Coronary artery (tissue), 2 donors: ENCODE measurements around the gene WASL.
A peak's percentile ranks its signal among the peaks of the same experiment; 100 is the strongest.
"Not testable (repeated sequence)": the region's sequence is repeated elsewhere in the genome, so short reads cannot be mapped to it uniquely, and the experiment has no call there.

Experiments
- DNase-seq: peaks from one replicate; pipeline ENCODE4 v3.0.0-alpha.2; 2017; ENCODE audit warnings: low spot score
- H3K27ac ChIP-seq, 2 donors: fragments of 200-600 bp; sonication (generic); one replicate each; pipeline ENCODE4 v1.5.1; 2016 to 2019
- H3K4me3 ChIP-seq: fragments of 200-600 bp; sonication (generic); 2 replicates; pipeline ENCODE4 v1.5.1; 2016; ENCODE audit warnings: mild to moderate bottlenecking, moderate library complexity
- TF ChIP-seq, protein P1 (sequence below): fragments of 200-600 bp; sonication (generic); IDR thresholded peaks from one replicate; pipeline ENCODE4 v1.5.1; 2019; ENCODE audit warnings: antibody characterized with exemption

Gene WASL

DNA sequence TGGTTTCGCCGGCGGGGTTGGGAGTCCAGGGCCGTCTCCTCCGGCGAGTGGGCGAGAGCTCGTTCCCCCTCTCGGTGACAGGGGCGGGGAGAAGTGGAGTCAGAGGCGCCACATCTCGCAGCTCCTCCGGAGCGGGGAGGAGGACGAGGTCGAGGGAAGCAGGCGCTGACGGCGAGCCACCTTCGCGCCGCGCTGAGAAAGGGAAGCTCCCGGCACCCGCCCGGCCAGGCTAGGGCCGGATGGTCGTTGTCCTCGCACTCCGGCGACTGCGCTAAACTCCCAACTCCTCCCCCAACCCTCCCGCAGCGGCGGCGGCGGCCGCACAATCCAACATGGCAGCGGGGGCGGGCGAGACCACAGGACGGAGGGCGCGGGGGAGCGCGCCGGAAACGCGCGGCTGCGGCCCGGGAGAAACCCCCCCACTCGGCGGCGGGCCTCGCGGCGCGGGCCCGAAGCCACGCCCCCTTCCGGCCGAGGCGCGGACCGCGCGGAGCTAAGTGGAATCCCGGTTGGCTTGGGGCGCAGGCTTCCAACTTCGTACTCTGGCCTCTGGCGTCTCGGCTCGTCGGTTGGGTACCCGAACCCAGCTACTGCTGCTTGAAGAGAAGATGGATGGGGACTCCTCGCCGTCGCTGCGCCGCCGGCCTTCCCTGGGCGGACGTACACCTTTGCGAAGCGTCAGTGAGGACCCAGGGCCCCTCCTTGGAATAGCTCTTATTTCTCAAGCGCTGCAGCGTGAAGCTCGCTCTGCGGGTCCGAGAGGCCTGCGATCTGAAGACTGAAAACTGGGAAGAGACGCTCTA, at the start of gene WASL:
Gene WASL, minus strand, starts transcription at position 270 of the 803 bp plus-strand sequence. Its CDS starts 269 bp downstream, at position 1.
- Histone ChIP-seq H3K27ac (peak within 1 kb of the TSS; percentile 94 to 96), H3K4me3 (peak within 1 kb of the TSS; percentile 93)
- TF ChIP-seq, protein P1, sequence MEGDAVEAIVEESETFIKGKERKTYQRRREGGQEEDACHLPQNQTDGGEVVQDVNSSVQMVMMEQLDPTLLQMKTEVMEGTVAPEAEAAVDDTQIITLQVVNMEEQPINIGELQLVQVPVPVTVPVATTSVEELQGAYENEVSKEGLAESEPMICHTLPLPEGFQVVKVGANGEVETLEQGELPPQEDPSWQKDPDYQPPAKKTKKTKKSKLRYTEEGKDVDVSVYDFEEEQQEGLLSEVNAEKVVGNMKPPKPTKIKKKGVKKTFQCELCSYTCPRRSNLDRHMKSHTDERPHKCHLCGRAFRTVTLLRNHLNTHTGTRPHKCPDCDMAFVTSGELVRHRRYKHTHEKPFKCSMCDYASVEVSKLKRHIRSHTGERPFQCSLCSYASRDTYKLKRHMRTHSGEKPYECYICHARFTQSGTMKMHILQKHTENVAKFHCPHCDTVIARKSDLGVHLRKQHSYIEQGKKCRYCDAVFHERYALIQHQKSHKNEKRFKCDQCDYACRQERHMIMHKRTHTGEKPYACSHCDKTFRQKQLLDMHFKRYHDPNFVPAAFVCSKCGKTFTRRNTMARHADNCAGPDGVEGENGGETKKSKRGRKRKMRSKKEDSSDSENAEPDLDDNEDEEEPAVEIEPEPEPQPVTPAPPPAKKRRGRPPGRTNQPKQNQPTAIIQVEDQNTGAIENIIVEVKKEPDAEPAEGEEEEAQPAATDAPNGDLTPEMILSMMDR, result no peak
- peak; percentile 93 for DNase-seq

DNA sequence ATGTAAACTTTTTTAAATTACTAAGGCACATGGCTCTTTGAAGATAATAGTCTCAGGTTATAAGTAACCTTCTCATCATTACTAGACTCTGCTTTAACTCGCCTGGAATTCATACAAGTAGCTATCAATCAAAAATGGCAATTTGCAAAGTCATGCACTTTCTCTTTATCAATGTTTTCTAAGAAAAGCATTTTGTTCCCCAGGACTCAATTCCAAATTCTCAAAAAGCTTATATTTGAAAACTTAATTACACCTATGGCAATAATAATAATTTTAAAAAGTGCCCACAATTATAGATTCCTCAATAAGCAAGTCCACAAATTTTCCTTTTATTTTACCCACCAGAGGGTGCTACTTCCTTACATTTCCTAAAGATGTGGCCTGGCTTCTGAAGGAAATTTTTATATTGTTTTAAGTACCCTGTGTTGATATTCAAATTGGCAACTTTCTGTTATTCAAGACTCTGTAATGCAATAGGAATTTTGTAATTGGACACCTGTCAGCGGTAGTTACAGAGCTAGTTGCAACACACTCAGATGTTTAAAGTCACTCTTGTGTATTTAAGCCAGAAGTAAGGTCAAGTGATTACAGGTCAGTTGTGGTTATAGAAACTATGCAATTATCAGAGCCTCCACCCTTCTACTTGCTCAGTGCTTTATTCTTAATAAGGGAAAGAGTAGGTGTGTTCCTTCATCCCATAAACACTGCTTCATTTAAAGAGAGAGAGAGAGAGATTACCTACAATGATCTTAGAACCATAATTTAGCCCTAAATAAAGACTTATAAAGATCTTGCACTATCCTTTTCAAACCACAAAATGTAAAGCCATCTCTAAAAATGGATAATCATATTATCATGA, 49.1 kb upstream of the WASL start:
- no peak for DNase-seq
- no peak overlapping the region for H3K27ac ChIP-seq
- H3K4me3 ChIP-seq, result no peak overlapping the region
- TF ChIP-seq, protein P1, result peak; percentile 33

DNA sequence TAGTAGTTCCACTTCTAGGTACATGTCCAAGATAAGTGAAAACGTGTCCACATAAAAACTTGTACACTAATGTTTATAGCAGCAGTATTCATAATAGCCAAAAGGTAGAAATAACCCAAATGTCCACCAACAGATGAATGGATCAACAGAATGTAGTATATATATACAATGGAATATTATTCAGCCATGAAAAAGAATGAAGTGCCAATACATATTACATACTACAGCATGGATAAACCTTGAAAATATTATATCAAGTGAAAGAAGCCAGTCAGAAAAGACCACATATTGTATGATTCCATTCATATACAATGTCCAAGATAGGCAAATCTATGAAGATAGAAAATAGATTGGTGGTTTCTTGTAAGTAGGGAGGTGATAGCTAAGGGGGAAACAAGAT, 47.8 kb upstream of the WASL start:
- Histone ChIP-seq H3K4me3 (no peak overlapping the region), H3K27ac (no peak overlapping the region)
- TF ChIP-seq, protein P1, result no peak
- no peak for DNase-seq

DNA sequence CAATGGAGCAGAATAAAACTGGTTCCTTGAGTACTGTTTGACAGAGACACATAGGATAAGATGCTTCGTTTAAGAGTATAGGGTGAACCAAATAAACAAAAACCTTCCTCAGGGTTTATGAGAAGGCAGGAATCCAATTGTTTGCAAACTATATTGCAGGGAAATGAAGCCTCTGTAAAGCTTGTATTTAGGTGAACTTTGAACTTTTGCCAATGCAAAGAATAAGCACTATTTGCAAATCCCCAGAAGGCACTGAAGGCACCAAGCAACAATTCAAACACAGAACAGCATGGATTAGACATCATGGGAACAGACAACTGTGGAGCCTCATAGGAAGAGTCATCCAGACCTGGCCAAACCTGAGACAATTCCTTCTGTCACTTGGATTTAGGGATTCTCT, 47.1 kb upstream of the WASL start:
- no peak for DNase-seq
- H3K27ac ChIP-seq, result no peak overlapping the region
- TF ChIP-seq, protein P1, result no peak
- H3K4me3 ChIP-seq, result no peak overlapping the region

DNA sequence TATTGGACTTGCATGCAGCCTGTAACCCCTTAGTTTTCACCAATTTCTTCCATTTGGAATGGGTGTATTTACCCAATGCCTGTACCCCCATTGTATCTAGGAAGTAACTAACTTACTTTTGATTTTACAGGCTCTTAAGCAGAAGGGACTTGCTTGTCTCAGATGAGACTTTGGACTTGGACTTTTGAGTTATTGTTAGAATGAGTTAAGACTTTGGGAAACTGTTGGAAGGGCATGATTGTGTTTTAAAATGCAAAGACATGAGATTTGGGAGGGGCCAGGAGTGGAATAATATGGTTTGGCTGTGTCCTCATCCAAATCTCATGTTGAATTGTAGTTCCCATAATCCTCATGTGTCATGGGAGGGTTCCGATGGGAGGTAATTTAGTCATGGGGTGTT, 46.3 kb upstream of the WASL start:
- H3K27ac ChIP-seq, H3K4me3 ChIP-seq, DNase-seq: not testable (repeated sequence)

DNA sequence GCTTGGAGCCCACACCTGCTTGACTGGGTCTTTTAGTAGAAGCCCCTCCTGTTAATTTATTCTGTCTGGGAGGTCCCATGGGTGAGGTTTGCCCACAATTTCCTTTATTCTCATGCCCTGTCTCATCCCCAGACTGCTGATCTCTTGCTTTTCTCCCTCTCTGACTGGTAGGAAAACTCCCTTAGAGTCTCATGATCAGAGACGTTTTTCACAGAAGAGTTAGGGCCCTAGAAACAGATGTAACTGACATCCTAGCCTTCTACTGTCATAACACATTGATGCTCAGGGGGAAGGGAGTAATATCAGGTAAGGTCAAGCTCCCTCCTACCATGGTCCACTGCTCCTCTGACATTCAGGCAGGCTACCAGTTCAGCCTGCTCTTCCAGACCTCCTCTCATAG, 43.7 kb upstream of the WASL start:
- DNase-seq, result no peak
- TF ChIP-seq, protein P1, result no peak
- Histone ChIP-seq H3K27ac (no peak overlapping the region), H3K4me3 (no peak overlapping the region)

DNA sequence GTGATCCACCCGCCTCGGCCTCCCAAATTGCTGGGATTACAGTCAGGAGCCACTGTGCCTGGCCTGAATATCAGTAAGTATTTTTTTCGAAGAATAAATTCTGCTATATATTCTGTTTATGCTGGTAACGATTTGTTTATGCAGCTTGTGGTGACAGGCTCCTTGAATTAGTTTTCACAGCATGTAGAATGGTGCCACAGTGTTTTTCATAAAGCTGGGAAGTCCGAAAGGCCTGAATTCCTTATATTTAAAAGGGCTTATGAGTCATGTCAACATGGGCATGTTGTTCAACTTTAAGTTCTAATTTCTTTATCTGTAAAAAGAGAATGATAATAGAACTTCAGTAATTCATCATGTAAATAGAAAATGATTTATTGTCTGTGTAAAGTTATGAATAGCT, 42.2 kb upstream of the WASL start:
- no peak for DNase-seq
- Histone ChIP-seq H3K4me3 (no peak overlapping the region), H3K27ac (no peak overlapping the region)
- TF ChIP-seq, protein P1, result no peak
